AG09309 (cell line): ENCODE results near the gene CTRL.

ENCODE experiments used
- DNase-seq: peaks from one replicate; pipeline ENCODE4 v3.0.0-alpha.2; 2010; ENCODE audit warnings: low read depth
- H3K4me3 ChIP-seq: 2 replicates; pipeline ENCODE4 v1.5.1; 2011; ENCODE audit warnings: mild to moderate bottlenecking, low read depth, low read length, moderate library complexity; ENCODE audit not compliant: control insufficient read depth
- TF ChIP-seq, protein P1 (sequence below): IDR thresholded peaks from 2 replicates; pipeline ENCODE4 v1.5.1; 2011; ENCODE audit warnings: mild to moderate bottlenecking, low read depth, low read length, inconsistent platforms; ENCODE audit not compliant: insufficient read depth, control insufficient read depth; ENCODE audit errors: missing control alignments

CTRL gene

GRCh38 chr16:67897231-67897630 lies 34.4 kb downstream of the CTRL start:
- TF ChIP-seq, protein P1, sequence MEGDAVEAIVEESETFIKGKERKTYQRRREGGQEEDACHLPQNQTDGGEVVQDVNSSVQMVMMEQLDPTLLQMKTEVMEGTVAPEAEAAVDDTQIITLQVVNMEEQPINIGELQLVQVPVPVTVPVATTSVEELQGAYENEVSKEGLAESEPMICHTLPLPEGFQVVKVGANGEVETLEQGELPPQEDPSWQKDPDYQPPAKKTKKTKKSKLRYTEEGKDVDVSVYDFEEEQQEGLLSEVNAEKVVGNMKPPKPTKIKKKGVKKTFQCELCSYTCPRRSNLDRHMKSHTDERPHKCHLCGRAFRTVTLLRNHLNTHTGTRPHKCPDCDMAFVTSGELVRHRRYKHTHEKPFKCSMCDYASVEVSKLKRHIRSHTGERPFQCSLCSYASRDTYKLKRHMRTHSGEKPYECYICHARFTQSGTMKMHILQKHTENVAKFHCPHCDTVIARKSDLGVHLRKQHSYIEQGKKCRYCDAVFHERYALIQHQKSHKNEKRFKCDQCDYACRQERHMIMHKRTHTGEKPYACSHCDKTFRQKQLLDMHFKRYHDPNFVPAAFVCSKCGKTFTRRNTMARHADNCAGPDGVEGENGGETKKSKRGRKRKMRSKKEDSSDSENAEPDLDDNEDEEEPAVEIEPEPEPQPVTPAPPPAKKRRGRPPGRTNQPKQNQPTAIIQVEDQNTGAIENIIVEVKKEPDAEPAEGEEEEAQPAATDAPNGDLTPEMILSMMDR, result no peak
- no peak for DNase-seq
- no peak overlapping the region for H3K4me3 ChIP-seq

- DNase-seq, result no peak
- peak overlapping the region; percentile 86 for H3K4me3 ChIP-seq
These were observed 37.8 kb downstream of the CTRL start for GRCh38 chr16:67893743-67894399.

DNA sequence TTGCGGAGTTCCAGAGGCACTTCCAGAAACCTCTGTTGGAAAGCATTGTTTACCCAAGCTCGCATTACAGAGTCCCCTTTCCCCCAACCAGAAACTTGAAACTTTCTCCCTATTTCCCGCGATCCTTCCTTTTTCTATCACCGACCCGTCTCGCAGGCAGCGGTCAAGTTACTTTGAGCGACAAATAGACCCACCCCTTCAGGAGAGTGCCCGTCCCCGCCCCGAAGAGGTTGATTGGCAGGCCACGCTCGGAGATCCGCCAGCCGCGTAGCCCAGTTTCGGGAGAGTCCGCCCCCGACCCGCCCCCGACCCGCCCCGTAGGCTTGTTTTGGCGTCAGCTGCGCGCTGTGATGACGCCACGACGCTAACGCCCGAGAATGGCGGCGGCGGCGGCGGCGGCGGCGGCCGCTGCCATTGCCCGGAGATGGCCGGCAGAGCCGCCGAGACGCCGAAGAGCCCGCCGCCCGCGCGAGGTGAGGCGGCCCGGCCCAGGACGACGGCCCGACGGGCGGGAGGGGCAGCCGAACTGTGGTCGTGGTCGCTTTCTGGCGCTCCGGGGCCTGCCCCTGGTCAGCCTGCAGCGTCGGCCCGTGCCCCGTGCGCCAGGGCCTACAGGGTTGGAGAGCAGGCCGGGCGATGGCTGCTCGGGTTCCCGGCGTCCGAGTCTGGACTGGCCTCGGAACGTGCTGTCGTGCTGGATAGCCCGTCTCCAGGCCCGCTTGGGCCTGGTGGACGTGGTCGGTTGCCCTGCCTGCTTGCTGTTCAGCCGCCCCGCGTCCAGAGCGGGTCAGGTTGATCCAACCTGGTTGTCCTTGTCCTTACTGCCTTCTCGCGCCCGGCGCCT lies 38.5 kb downstream of the CTRL start, which contains the start of gene PSKH1:
Gene PSKH1, plus strand, starts transcription at position 356 of the 844 bp plus-strand sequence. CDS start 15,496 bp downstream, outside the sequence.
- peak; percentile 71 for DNase-seq
- peak within 1 kb of the TSS; percentile 86 for H3K4me3 ChIP-seq
- TF ChIP-seq, protein P1, result no peak

More at GRCh38 chr16:67893743-67894399, 37.8 kb downstream of the CTRL start:
- TF ChIP-seq, protein P1, result no peak

DNA sequence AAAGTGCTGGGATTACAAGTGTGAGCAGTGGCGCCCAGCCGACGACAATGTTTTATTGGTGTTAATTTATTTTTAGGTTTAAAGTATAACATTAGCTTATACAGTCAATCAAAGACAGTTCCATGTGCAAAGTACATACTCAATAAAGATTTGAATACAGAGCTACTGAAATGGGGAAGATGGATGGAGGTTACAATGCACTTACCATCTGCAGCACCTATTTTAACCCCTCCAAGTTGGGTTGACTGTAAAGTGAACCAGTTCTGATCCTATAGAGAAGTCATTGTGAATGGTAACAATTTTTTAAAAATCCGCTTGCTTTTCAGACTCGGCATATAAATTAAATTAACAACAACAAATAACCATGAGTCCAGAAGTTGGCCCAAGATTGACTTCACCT lies 39.3 kb downstream of the CTRL start:
- H3K4me3 ChIP-seq, result no peak overlapping the region
- no peak for DNase-seq
- TF ChIP-seq, protein P1, result no peak

DNA sequence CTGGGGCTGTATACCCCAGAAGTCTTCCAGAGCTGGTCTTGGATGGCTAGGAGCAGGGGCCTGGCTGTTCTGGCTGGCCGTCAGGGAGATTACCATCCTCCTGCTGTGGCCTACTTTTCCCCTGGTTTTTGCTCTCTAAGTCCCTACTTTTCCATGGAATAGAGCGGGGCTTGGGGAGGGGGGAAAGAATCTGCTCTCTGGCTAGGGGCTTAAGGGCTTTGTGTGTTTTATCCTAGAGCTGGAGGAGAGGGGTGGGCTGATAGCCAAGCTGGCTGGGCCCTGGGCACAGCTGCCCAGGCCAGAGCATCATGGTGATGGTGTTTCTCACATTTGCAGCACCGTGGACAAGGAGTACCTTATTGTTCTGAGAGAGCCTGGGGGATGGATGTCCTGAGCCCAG lies 43.3 kb downstream of the CTRL start:
- no peak overlapping the region for H3K4me3 ChIP-seq
- TF ChIP-seq, protein P1, result no peak
- no peak for DNase-seq

GRCh38 chr16:67886387-67886786 lies 45.3 kb downstream of the CTRL start:
- no peak overlapping the region for H3K4me3 ChIP-seq
- TF ChIP-seq, protein P1, result no peak
- no peak for DNase-seq
